IMR-90 (cell line): ENCODE measurements around the gene NAV1. TPM values are rescaled to one million over a fixed set of nuclear protein-coding genes. Genes with fewer than 3 reads are reported as not detected.

Source experiments
- ATAC-seq: fragments of 200-7000 bp; cut with Tn5 transposase; 2 replicates; pipeline ENCODE4 v1.9.1; 2020; ENCODE audit warnings: low read depth, mild to moderate bottlenecking, moderate library complexity
- BruUV-seq: library from RNA; stranded (reverse); fragments of 400-500 nt; replicated peaks from 2 replicates; lab custom pipeline; 2021; lab: Mats Ljungman, UMichigan
- CTCF ChIA-PET: fragments of 300-600 bp; formaldehyde crosslinking; extraction: SDS; loops from one replicate; lab custom pipeline; 2021; ENCODE audit warnings: antibody characterized with exemption; lab: Yijun Ruan, JAX
- POLR2A ChIA-PET: fragments of 300-600 bp; sonication (Branson Sonifier 250); formaldehyde crosslinking; loops from one replicate; lab custom pipeline; 2022; ENCODE audit warnings: antibody characterized with exemption; ENCODE audit not compliant: unreplicated experiment; lab: Charles Lee
- DNase-seq: peaks from one replicate; pipeline ENCODE4 v3.0.0; 2013
- H2AFZ ChIP-seq: replicated peaks from 2 replicates; pipeline ENCODE3; 2013; ENCODE audit warnings: low read length, mild to moderate bottlenecking; ENCODE audit not compliant: poor library complexity
- H2AK5ac ChIP-seq: 2 replicates; pipeline ENCODE4 v1.6.1; 2013; ENCODE audit warnings: low read depth, low read length, inconsistent platforms
- H2AK9ac ChIP-seq: replicated peaks from 2 replicates; pipeline ENCODE3; 2013; ENCODE audit warnings: mild to moderate bottlenecking, low read depth, low read length, moderate library complexity; ENCODE audit not compliant: poor library complexity
- H2BK120ac ChIP-seq: 2 replicates; pipeline ENCODE4 v1.6.1; 2013; ENCODE audit warnings: low read depth, low read length, inconsistent platforms
- H2BK15ac ChIP-seq: 3 replicates; pipeline ENCODE4 v1.6.1; 2013; ENCODE audit warnings: low read depth, low read length, inconsistent platforms
- H2BK20ac ChIP-seq: 2 replicates; pipeline ENCODE4 v1.6.1; 2013; ENCODE audit warnings: low read depth, mild to moderate bottlenecking, inconsistent platforms, low read length, moderate library complexity
- H2BK5ac ChIP-seq: 2 replicates; pipeline ENCODE4 v1.6.1; 2013; ENCODE audit warnings: mild to moderate bottlenecking, low read depth, low read length, inconsistent platforms; ENCODE audit not compliant: poor library complexity, severe bottlenecking
- H3K14ac ChIP-seq: replicated peaks from 2 replicates; pipeline ENCODE4 v1.6.1; 2013; ENCODE audit warnings: low read depth, low read length, inconsistent platforms
- H3K18ac ChIP-seq: 2 replicates; pipeline ENCODE4 v1.6.1; 2013; ENCODE audit warnings: low read depth, low read length, control low read depth
- H3K23ac ChIP-seq: 2 replicates; pipeline ENCODE4 v1.6.1; 2013; ENCODE audit warnings: low read depth, low read length, inconsistent platforms
- H3K27ac ChIP-seq: 2 replicates; pipeline ENCODE4 v1.5.1; 2013; ENCODE audit warnings: mild to moderate bottlenecking, control low read depth, low read length; ENCODE audit not compliant: insufficient read depth
- H3K27me3 ChIP-seq: 2 replicates; pipeline ENCODE4 v1.6.1; 2013; ENCODE audit warnings: low read length; ENCODE audit not compliant: control insufficient read depth, insufficient read depth
- H3K36me3 ChIP-seq: 2 replicates; pipeline ENCODE4 v1.6.1; 2013; ENCODE audit warnings: low read length, mixed read lengths; ENCODE audit not compliant: control insufficient read depth, insufficient read depth
- H3K4ac ChIP-seq: 2 replicates; pipeline ENCODE4 v1.6.1; 2013; ENCODE audit warnings: low read depth, low read length, inconsistent platforms
- H3K4me1 ChIP-seq: 2 replicates; pipeline ENCODE4 v1.6.1; 2013; ENCODE audit warnings: low read length, mixed read lengths; ENCODE audit not compliant: control insufficient read depth, insufficient read depth
- H3K4me2 ChIP-seq: 2 replicates; pipeline ENCODE4 v1.6.1; 2013; ENCODE audit warnings: low read depth, mild to moderate bottlenecking, control low read depth, low read length, moderate library complexity
- H3K4me3 ChIP-seq: 2 replicates; pipeline ENCODE4 v1.5.1; 2013; ENCODE audit warnings: low read depth, mild to moderate bottlenecking, control low read depth, low read length, moderate library complexity; ENCODE audit not compliant: insufficient read depth
- H3K56ac ChIP-seq: 2 replicates; pipeline ENCODE4 v1.6.1; 2013; ENCODE audit warnings: low read length, inconsistent platforms; ENCODE audit not compliant: insufficient read depth; ENCODE audit errors: extremely low read depth
- H3K79me1 ChIP-seq, 2 experiments: 2 replicates each; pipeline ENCODE4 v1.6.1; 2013; ENCODE audit warnings: low read length in 2 of 2, inconsistent platforms in 1 of 2, low read depth in 1 of 2
- H3K9ac ChIP-seq: 2 replicates; pipeline ENCODE4 v1.6.1; 2013; ENCODE audit warnings: low read depth, low read length, control low read depth
- H3K9me1 ChIP-seq: 2 replicates; pipeline ENCODE4 v1.6.1; 2013; ENCODE audit warnings: low read length, inconsistent platforms; ENCODE audit not compliant: insufficient read depth
- H3K9me3 ChIP-seq: 2 replicates; pipeline ENCODE4 v1.6.1; 2013; ENCODE audit warnings: low read length; ENCODE audit not compliant: control insufficient read depth, insufficient read depth
- H4K20me1 ChIP-seq: 2 replicates; pipeline ENCODE4 v1.6.1; 2013; ENCODE audit warnings: low read length, inconsistent platforms; ENCODE audit not compliant: insufficient read depth
- H4K5ac ChIP-seq: 2 replicates; pipeline ENCODE4 v1.6.1; 2013; ENCODE audit warnings: mild to moderate bottlenecking, low read depth, low read length, control low read depth
- H4K8ac ChIP-seq, 2 experiments: 2 replicates each; pipeline ENCODE4 v1.6.1; 2013; ENCODE audit warnings: low read depth in 2 of 2, low read length in 2 of 2, control low read depth in 1 of 2, inconsistent platforms in 1 of 2
- H4K91ac ChIP-seq: 2 replicates; pipeline ENCODE4 v1.6.1; 2013; ENCODE audit warnings: low read depth, low read length, inconsistent platforms; ENCODE audit not compliant: insufficient read depth
- CEBPB ChIP-seq: IDR thresholded peaks from 2 replicates; pipeline ENCODE4 v1.6.1; 2012; ENCODE audit warnings: low read depth, low read length, improper control_type of control experiment
- CHD1 ChIP-seq: IDR thresholded peaks from 2 replicates; pipeline ENCODE4 v1.6.1; 2012; ENCODE audit warnings: low read depth, low read length, improper control_type of control experiment
- MAZ ChIP-seq: IDR thresholded peaks from 2 replicates; pipeline ENCODE4 v1.6.1; 2012; ENCODE audit warnings: low read depth, mild to moderate bottlenecking, low read length, improper control_type of control experiment, moderate library complexity, borderline replicate concordance
- WGBS, 2 experiments: methylation state at CpG; one replicate each; pipeline versions ENCODE4 v1.1.5 to v1.1.7; 2013; ENCODE audit warnings: missing lambda C conversion rate in 2 of 2; ENCODE audit not compliant: insufficient read length in 1 of 2; ENCODE audit errors: extremely low coverage in 2 of 2; 5-methylcytosine and 5-hydroxymethylcytosine counted together
- dilution Hi-C: fragments of 300-500 bp; cut with HindIII; formaldehyde crosslinking; loops from one replicate; pipeline ENCODE4 v1.14.3; 2018; ENCODE audit warnings: low sequenced_read_pairs; ENCODE audit not compliant: unreplicated experiment
- in situ Hi-C: fragments of 300-500 bp; cut with MboI; formaldehyde crosslinking; loops from 3 replicates; pipeline ENCODE4 v1.14.3; 2019; ENCODE audit warnings: low sequenced_read_pairs, inconsistent platforms, mixed read lengths
- intact Hi-C: fragments of 100-400 bp; cut with micrococcal nuclease; formaldehyde crosslinking; loops from 2 replicates; pipeline ENCODE4 v1.10.0; 2022
- polyA plus RNA-seq, 3 experiments: library from polyadenylated mRNA; depleted of rRNA; stranded (reverse); fragments of >200 nt; gene quantifications; 2 replicates each; pipeline ENCODE4 v1.2.3, GENCODE V29; 2012; ENCODE audit warnings: low replicate concordance in 1 of 3
- total RNA-seq: library from RNA; depleted of rRNA; stranded (reverse); fragments of >200 nt; gene quantifications from 2 replicates; pipeline ENCODE4 v1.2.3, GENCODE V29; 2012

Gene NAV1
- total and polyA plus RNA-seq, 2 of the 4 experiments (the other 2 are of a cell fraction) = 14.0 to 23.1 TPM

- Histone ChIP-seq H3K18ac (peak overlapping the region; percentile 53), H3K4me3 (peak overlapping the region; percentile 79), H4K8ac (peak overlapping the region; percentile 73 to 91), H3K27me3 (no peaks in the 10 kb centered on the region), H2AK9ac (no peak overlapping the region), H3K4ac (peak overlapping the region; percentile 92), H3K4me2 (peak overlapping the region; percentile 97), H3K9me1 (peaks cover 42% of the 10 kb centered on the region), H2AFZ (no peak overlapping the region), H2BK20ac (peak overlapping the region; percentile 64), H3K23ac (peak overlapping the region; percentile 74; the same call in 1 of the 2 replicates), H3K9me3 (no peaks in the 10 kb centered on the region), H4K91ac (peak overlapping the region; percentile 91), H3K14ac (peak overlapping the region; percentile 96), H2AK5ac (peak overlapping the region; percentile 71), H2BK15ac (peak overlapping the region; percentile 48), H3K27ac (peak overlapping the region; percentile 94), H4K5ac (peak overlapping the region; percentile 35), H4K20me1 (peaks cover 42% of the 10 kb centered on the region), H3K79me1 (peaks cover 4 to 50% of the 10 kb centered on the region in 2 experiments; a peak in 2 of 4 replicates), H3K56ac (peak overlapping the region; percentile 96), H3K9ac (peak overlapping the region; percentile 95), H2BK120ac (peak overlapping the region; percentile 92), H3K4me1 (peaks cover 43% of the 10 kb centered on the region), H3K36me3 (peaks cover 25% of the 10 kb centered on the region), H2BK5ac (peak overlapping the region; percentile 94)
- dilution Hi-C loops = no loop called here
- BruUV-seq = no TSS peak
- in situ Hi-C loops = no loop called here
- CTCF ChIA-PET = interaction anchor here (0.7 to 4.5 kb wide), 3 partner anchors 8 to 68 kb away, joined by 3 to 31 read pairs (median 10); no protein-coding TSS in a partner anchor
- DNase-seq (peak; percentile 60), ATAC-seq (no peak)
- intact Hi-C loops = no loop called here
- peak; percentile 72 for TF ChIP-seq CEBPB
- TF ChIP-seq MAZ = 0 out of 2 replicates have a peak, but pooled peaks have one; percentile 8
- no peak for TF ChIP-seq CHD1
- 33% methylated on average over 1 of the region's 3 CpGs; no CpG with 5 or more reads in 1 of the 2 experiments for WGBS, 2 experiments
- POLR2A ChIA-PET = interaction anchor here (0.8 to 3.0 kb wide), 5 partner anchors 8 to 42 kb away, joined by 3 to 8 read pairs (median 5); no protein-coding TSS in a partner anchor
Measured at GRCh38 chr1:201504179-201504631, 34.7 kb upstream of the NAV1 start.
